ENCODE data around the gene ZNF723. TPM values are rescaled to one million over a fixed set of nuclear protein-coding genes. Genes with fewer than 3 reads are reported as not detected.
"Not testable (repeated sequence)": the region's sequence is repeated elsewhere in the genome, so short reads cannot be mapped to it uniquely, and the experiment has no call there.

ZNF723 gene
- not detected for total RNA-seq
- long read RNA-seq: 0 reads

- no peak for DNase-seq (ENCODE audit: low spot score)
Measured at GRCh38 chr19:22832031-22832762, at the start of gene ZNF723. Gene ZNF723 (plus strand): TSS chr19:22832291. CDS start chr19:22832380, 89 bp downstream.

DNA sequence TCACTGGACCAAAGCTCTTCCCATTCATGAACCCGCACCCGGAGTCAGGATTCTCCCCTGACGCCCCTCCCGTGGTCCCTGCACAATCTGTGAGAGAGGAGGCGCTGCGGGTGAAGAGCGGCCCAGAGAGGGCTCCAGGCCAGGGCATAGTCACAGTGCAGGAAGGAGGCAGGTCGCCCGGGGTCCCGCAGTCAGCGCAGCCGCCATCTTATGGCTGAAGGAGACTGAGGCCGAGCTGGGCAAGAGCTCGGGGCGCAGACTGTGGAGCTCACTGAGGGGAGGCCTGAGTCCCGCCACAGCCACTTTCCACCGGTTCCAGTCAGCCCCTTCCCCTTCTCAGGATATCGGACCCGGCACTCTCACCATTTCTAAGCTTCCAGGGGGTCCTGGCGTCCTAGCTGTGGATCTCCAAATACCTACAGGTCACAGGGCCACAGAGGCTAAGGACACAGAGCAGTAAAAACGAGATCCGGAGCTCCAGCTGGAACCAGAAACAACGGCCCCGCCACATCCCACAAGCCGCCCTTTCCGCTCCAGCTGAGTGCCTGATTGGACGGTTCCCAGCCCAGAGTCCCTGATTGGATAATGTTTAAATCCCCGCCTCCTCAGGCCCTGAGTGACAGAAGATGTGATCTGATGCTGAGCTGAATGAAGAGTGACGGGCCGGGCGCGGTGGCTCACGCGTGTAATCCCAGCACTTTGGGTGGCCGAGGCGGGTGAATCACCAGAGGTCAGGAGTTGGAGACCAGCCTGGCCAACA lies 48.3 kb upstream of the ZNF723 start, which contains the start of gene ZNF99:
Gene ZNF99, minus strand, starts transcription at position 501 of the 760 bp plus-strand sequence. Its CDS starts 135 bp downstream, at position 366.
- no peak for DNase-seq (ENCODE audit: low spot score)

DNA sequence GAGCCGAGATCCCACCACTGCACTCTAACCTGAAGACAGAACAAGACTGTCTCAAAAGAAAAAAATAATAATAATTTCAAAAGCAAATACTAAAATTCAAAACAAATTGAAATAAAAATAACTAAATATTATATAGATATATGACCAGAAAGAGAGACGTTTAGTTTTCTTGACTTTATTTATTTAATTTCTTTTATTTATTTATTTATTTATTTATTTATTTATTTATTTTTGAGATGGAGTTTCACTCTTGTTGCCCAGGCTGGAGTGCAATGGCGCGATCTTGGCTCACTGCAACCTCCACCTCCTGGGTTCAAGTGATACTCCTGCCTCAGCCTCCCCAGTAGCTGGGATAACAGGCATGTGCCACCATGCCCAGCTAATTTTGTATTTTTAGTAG lies 39.2 kb upstream of the ZNF723 start:
- not testable (repeated sequence) for DNase-seq (ENCODE audit: low spot score)

- no peak for DNase-seq (ENCODE audit: low spot score)
Measured at GRCh38 chr19:22797040-22797439, 35.1 kb upstream of the ZNF723 start.

DNA sequence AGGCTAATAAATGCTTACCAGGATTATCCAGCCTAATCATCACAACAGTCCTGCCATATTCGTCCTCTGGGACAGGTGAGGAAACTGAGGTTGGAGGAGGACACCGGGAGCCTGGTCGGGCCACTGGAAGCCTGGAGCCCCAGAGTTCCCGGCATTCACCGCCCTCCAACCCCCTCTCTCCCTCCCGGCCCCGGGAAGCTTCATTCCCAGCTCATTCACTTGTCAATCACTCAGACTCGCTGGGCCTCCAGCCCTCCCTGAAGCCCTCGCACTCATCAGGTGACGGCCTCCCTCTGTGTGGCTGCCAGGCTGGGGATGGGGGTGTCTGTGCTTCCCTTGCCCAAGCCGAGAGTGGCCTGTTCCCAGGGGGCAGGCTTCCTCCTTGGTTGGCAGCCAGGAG lies 25.7 kb upstream of the ZNF723 start:
- DNase-seq (ENCODE audit: low spot score): no peak

- DNase-seq (ENCODE audit: low spot score): no peak
Measured at GRCh38 chr19:22807061-22807835, 24.8 kb upstream of the ZNF723 start.

- DNase-seq (ENCODE audit: low spot score): no peak
Measured at GRCh38 chr19:22814124-22814523, 18.0 kb upstream of the ZNF723 start.

DNA sequence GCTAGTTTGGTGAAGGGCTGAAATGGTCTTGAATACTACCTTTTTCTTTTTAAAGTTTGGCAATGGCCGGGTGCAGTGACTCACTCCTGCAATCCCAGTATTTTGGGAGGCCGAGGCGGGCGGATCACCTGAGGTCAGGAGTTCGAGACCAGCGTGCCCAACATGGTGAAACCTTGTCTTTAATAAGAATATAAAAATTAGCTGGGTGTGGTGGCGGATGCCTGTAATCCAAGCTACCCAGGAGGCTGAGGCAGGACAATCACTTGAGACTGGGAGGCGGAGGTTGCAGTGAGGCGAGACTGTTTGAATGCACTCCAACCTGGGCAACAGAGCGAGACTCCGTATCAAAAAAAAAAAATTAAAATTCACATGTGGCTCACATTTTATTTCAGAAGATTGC lies 880 bp upstream of the ZNF723 start:
- DNase-seq (ENCODE audit: low spot score): no peak

DNA sequence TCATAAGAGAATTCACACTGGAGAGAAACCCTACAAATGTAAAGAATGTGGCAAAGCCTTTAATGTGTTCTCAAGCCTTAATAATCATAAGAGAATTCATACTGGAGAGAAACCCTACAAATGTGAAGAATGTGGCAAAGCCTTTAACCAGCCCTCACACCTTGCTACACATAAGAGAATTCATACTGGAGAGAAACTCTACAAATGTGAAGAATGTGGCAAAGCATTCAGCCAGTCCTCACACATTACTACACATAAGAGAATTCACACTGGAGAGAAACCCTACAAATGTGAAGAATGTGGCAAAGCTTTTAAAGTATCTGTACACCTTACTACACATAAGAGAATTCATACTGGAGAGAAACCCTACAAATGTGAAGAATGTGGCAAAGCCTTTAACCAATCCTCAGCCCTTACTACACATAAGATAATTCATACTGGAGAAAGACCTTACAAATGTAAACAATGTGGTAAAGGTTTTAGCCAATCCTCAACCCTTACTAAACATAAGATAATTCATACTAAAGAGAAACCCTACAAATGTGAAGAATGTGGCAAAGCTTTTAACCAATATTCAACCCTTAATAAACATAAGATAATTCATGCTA lies 25.7 kb downstream of the ZNF723 start:
- DNase-seq (ENCODE audit: low spot score): not testable (repeated sequence)

DNA sequence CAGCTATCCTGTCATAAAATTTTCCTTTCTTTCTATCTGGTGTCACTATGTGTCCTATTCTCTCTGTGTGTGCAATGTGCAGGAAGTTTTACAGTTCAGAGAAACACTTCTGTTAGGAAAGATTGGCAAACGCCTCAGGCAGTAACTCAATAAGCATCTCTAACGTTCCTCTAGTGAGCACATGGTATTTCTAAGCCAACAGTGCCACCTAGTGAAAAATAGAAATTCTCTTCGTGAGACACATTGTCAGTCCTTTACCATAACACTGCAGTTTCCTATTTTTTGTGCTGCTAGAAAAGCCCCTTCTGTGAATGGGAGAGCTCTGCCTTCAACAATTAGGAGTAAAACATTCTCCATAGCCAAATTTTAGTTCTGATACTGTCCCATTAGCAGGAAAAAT lies 50.7 kb downstream of the ZNF723 start:
- DNase-seq (ENCODE audit: low spot score): no peak

- no peak for DNase-seq (ENCODE audit: low spot score)
Measured at GRCh38 chr19:22893855-22894270, 61.8 kb downstream of the ZNF723 start.

GRCh38 chr19:22901431-22902130 lies 69.5 kb downstream of the ZNF723 start:
- DNase-seq (ENCODE audit: low spot score): no peak

Other genes with a start within 250 kb of the ZNF723 start
- gene ZNF492, start 198.0 kb upstream of the ZNF723 start, total RNA-seq: 0.29 TPM
- 0.10 TPM for gene ZNF99, start 48.1 kb upstream of the ZNF723 start, total RNA-seq
- gene ZNF728, start 170.9 kb downstream of the ZNF723 start, total RNA-seq: 3.1 TPM

Data from mesenteric fat pad (tissue), 1 donor.